ENCODE data around the gene PKD1L1.

DNA sequence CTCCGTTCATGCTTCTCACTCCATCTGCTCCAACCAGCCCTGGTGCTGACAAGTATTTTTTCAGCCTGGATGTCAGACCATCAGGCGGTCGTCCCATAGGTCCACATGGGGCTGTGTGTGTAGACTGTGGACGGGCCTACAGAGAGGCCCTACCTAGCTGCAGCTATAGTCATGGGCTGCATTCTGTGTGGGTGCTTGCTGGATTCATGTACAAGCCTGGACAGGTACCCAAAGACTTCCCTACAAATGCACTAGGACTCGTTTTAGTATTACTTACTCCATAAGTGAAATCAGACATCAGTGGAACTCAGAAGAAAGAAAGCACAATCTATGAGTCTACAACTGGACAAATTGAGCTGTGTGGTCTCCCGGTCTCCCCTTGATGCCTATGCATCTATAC lies 146.8 kb downstream of the PKD1L1 start:
- TF ChIP-seq, protein P1, sequence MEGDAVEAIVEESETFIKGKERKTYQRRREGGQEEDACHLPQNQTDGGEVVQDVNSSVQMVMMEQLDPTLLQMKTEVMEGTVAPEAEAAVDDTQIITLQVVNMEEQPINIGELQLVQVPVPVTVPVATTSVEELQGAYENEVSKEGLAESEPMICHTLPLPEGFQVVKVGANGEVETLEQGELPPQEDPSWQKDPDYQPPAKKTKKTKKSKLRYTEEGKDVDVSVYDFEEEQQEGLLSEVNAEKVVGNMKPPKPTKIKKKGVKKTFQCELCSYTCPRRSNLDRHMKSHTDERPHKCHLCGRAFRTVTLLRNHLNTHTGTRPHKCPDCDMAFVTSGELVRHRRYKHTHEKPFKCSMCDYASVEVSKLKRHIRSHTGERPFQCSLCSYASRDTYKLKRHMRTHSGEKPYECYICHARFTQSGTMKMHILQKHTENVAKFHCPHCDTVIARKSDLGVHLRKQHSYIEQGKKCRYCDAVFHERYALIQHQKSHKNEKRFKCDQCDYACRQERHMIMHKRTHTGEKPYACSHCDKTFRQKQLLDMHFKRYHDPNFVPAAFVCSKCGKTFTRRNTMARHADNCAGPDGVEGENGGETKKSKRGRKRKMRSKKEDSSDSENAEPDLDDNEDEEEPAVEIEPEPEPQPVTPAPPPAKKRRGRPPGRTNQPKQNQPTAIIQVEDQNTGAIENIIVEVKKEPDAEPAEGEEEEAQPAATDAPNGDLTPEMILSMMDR (IDR thresholded peaks at IDR 0.05), result no peak
- TF ChIP-seq POLR2A (IDR thresholded peaks at IDR 0.05) (no peak), POLR2AphosphoS5 (IDR thresholded peaks at IDR 0.05) (no peak), EP300 (IDR thresholded peaks at IDR 0.05) (no peak)
